ENCODE results near the gene ENPP4. TPM values are rescaled to one million over a fixed set of nuclear protein-coding genes. Genes with fewer than 3 reads are reported as not detected.
"Not testable (repeated sequence)": the region's sequence is repeated elsewhere in the genome, so short reads cannot be mapped to it uniquely, and the experiment has no call there.

Gene ENPP4
- total RNA-seq, 3 donors from 2014 or later: 18.5 to 24.2 (median 23.2) TPM

- Histone ChIP-seq H3K4me3 (no peak overlapping the region), H3K4me1 (ENCODE audit: low read depth) (peaks cover 5% of the 10 kb centered on the region), H3K36me3 (ENCODE audit: low read depth) (no peaks in the 10 kb centered on the region), H3K9me3 (no peaks in the 10 kb centered on the region)
- TF ChIP-seq CTCF (IDR thresholded peaks at IDR 0.05): no peak
- ATAC-seq (no peak), DNase-seq (no peak)
- intact Hi-C loops (cut with DNase I, micrococcal nuclease): no loop called here
Measured at GRCh38 chr6:46134216-46134615, 4.4 kb downstream of the ENPP4 start.

GRCh38 chr6:46135176-46135575 lies 5.4 kb downstream of the ENPP4 start:
- peaks cover 4% of the 10 kb centered on the region for H3K4me1 ChIP-seq (ENCODE audit: low read depth)
- no peak for TF ChIP-seq CTCF (IDR thresholded peaks at IDR 0.05)
- ATAC-seq (no peak), DNase-seq (no peak)
- no peak overlapping the region for H3K4me3 ChIP-seq
- H3K9me3 ChIP-seq: no peaks in the 10 kb centered on the region
- no peaks in the 10 kb centered on the region for H3K36me3 ChIP-seq (ENCODE audit: low read depth)
- intact Hi-C loops (cut with DNase I, micrococcal nuclease): no loop called here

- DNase-seq: no peak
- no peak for ATAC-seq
- H3K4me1 ChIP-seq (ENCODE audit: low read depth): no peaks in the 10 kb centered on the region
- intact Hi-C loops (cut with DNase I, micrococcal nuclease): no loop called here
- TF ChIP-seq CTCF (IDR thresholded peaks at IDR 0.05): no peak
- no peaks in the 10 kb centered on the region for H3K36me3 ChIP-seq (ENCODE audit: low read depth)
- no peak overlapping the region for H3K4me3 ChIP-seq
- H3K9me3 ChIP-seq: no peaks in the 10 kb centered on the region
Measured at GRCh38 chr6:46136831-46137230, 7.0 kb downstream of the ENPP4 start.

- H3K4me3 ChIP-seq: no peak overlapping the region
- no peak for DNase-seq
- ATAC-seq: no peak
- no peaks in the 10 kb centered on the region for H3K36me3 ChIP-seq (ENCODE audit: low read depth)
- H3K4me1 ChIP-seq (ENCODE audit: low read depth): no peaks in the 10 kb centered on the region
- intact Hi-C loops (cut with DNase I, micrococcal nuclease): no loop called here
- no peak for TF ChIP-seq CTCF (IDR thresholded peaks at IDR 0.05)
- H3K9me3 ChIP-seq: no peaks in the 10 kb centered on the region
Measured at GRCh38 chr6:46137387-46137786, 7.6 kb downstream of the ENPP4 start.

- no peak for TF ChIP-seq CTCF (IDR thresholded peaks at IDR 0.05)
- ATAC-seq: no peak
- Histone ChIP-seq H3K4me1 (ENCODE audit: low read depth) (no peaks in the 10 kb centered on the region), H3K36me3 (ENCODE audit: low read depth) (no peaks in the 10 kb centered on the region), H3K4me3 (no peak overlapping the region), H3K9me3 (no peaks in the 10 kb centered on the region)
- no peak for DNase-seq
- intact Hi-C loops (cut with DNase I, micrococcal nuclease): no loop called here
Measured at GRCh38 chr6:46138281-46138680, 8.5 kb downstream of the ENPP4 start.

- H3K4me1 ChIP-seq (ENCODE audit: low read depth): no peaks in the 10 kb centered on the region
- H3K4me3 ChIP-seq: no peak overlapping the region
- ATAC-seq: no peak
- H3K9me3 ChIP-seq: no peaks in the 10 kb centered on the region
- intact Hi-C loops (cut with DNase I, micrococcal nuclease): no loop called here
- no peaks in the 10 kb centered on the region for H3K36me3 ChIP-seq (ENCODE audit: low read depth)
- no peak for TF ChIP-seq CTCF (IDR thresholded peaks at IDR 0.05)
- no peak for DNase-seq
Measured at GRCh38 chr6:46144270-46144669, 14.5 kb downstream of the ENPP4 start.

- H3K9me3 ChIP-seq; DNase-seq; H3K4me3 ChIP-seq; ATAC-seq; intact Hi-C loops (cut with DNase I, micrococcal nuclease); H3K36me3 ChIP-seq (ENCODE audit: low read depth); H3K4me1 ChIP-seq (ENCODE audit: low read depth): not testable (repeated sequence)
Measured at GRCh38 chr6:46149066-46149465, 19.3 kb downstream of the ENPP4 start.
